HL-60 (cell line): ENCODE data around the gene TMEM72.

Experiments
- DNase-seq, 2 experiments: peaks; one replicate each; pipeline ENCODE4 v3.0.0-alpha.2; 2010 to 2020; ENCODE audit warnings: low read depth in 1 of 2, low spot score in 1 of 2
- H3K27ac ChIP-seq: fragments of 250-450 bp; sonication (Bioruptor Pico); replicated peaks from 2 replicates; pipeline ENCODE4 v1.5.1; 2020; ENCODE audit warnings: mild to moderate bottlenecking, moderate library complexity
- H3K27me3 ChIP-seq: fragments of 250-450 bp; sonication (Bioruptor Pico); 2 replicates; pipeline ENCODE4 v1.5.1; 2021; ENCODE audit warnings: mild to moderate bottlenecking, moderate library complexity; ENCODE audit not compliant: insufficient read depth, poor library complexity, severe bottlenecking
- H3K4me3 ChIP-seq: replicated peaks from 2 replicates; pipeline ENCODE4 v1.5.1; 2011; ENCODE audit warnings: mild to moderate bottlenecking, control low read depth, low read length; ENCODE audit not compliant: insufficient read depth
- GABPA ChIP-seq: IDR thresholded peaks from 2 replicates; pipeline ENCODE4 v1.6.1; 2012; ENCODE audit warnings: low read depth
- POLR2AphosphoS5 ChIP-seq: IDR thresholded peaks from 2 replicates; pipeline ENCODE4 v1.6.1; 2012; ENCODE audit warnings: low read depth
- SPI1 ChIP-seq: IDR thresholded peaks from 2 replicates; pipeline ENCODE4 v1.6.1; 2012; ENCODE audit warnings: low read depth, mild to moderate bottlenecking, borderline replicate concordance
- TF ChIP-seq, protein P1 (sequence below): IDR thresholded peaks from 2 replicates; pipeline ENCODE4 v1.6.1; 2012; ENCODE audit warnings: low read depth; ENCODE audit not compliant: insufficient replicate concordance
- TF ChIP-seq, protein P2 (sequence below): IDR thresholded peaks from one replicate; pipeline ENCODE4 v1.5.1; 2011; ENCODE audit warnings: low read length, control low read depth, inconsistent platforms; ENCODE audit not compliant: insufficient read depth

TMEM72 gene

DNA sequence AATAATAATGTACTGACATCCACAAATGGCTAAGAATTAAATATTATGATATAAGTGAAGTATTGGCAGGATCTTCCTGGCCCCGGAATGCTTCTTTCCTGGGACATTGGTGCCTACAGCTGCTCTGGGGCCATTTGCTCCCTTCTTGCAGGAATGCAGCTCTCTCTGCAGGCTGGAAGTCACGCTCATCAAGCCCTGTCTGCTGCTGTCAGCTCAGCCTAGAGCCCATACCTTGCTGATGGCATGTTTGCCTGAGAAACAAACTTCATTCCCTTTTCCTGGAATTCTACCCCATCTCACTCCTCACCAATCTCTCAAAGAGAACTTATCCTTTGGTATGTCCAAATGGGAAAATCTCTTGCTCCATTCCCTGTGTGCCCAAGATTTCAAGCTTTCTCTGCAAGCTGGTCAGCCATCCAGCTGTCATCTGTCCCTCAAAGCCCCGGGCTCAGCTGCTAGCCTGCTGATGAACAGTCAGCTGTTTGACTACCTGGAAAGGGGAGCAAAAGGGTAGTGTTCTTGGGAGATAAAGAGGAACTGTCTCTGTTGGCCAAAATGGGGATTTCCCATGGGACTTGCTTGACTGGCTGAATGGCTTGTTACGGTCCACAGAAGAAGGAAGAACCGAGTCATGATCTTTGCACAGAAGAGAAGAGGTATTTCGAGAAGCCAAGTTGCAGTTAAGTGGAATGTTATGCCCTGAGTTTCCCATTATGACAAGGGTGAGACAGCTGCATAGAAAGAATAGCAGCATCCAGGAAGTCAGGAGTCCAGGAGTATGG is 36.4 kb downstream of the TMEM72 start:
- Histone ChIP-seq H3K4me3 (no peak overlapping the region), H3K27me3 (no peaks in the 10 kb centered on the region), H3K27ac (peak overlapping the region; percentile 46)
- peak in 1 of 2 experiments; percentile 54 for DNase-seq
- TF ChIP-seq, protein P1, sequence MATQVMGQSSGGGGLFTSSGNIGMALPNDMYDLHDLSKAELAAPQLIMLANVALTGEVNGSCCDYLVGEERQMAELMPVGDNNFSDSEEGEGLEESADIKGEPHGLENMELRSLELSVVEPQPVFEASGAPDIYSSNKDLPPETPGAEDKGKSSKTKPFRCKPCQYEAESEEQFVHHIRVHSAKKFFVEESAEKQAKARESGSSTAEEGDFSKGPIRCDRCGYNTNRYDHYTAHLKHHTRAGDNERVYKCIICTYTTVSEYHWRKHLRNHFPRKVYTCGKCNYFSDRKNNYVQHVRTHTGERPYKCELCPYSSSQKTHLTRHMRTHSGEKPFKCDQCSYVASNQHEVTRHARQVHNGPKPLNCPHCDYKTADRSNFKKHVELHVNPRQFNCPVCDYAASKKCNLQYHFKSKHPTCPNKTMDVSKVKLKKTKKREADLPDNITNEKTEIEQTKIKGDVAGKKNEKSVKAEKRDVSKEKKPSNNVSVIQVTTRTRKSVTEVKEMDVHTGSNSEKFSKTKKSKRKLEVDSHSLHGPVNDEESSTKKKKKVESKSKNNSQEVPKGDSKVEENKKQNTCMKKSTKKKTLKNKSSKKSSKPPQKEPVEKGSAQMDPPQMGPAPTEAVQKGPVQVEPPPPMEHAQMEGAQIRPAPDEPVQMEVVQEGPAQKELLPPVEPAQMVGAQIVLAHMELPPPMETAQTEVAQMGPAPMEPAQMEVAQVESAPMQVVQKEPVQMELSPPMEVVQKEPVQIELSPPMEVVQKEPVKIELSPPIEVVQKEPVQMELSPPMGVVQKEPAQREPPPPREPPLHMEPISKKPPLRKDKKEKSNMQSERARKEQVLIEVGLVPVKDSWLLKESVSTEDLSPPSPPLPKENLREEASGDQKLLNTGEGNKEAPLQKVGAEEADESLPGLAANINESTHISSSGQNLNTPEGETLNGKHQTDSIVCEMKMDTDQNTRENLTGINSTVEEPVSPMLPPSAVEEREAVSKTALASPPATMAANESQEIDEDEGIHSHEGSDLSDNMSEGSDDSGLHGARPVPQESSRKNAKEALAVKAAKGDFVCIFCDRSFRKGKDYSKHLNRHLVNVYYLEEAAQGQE, result no peak
- TF ChIP-seq SPI1, result peak; percentile 67; the same call in 1 of the 2 replicates

DNA sequence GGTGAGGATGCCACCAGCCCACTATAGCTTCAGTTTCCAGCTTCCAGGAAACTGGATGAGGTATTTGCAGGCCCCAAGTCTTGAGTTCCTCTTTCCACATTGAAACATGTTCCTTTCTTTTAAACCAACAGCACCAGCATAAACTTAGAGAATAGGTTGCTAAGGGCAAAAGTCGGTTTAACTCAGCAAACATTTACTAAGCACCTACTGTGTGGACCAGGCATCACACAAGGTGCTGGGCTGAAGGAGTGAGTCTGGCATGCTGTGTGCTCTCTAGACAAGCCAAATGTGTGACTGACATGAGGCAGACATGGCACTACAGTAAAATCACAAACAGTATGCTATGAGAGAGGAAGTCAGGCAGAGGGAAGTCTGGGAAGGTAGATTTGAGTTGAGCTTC is 37.5 kb downstream of the TMEM72 start:
- Histone ChIP-seq H3K27me3 (no peaks in the 10 kb centered on the region), H3K27ac (peak overlapping the region; percentile 46), H3K4me3 (no peak overlapping the region)
- peak; percentile 73 for TF ChIP-seq SPI1
- 0 out of 2 replicates have a peak, but pooled peaks have one; percentile 17 for TF ChIP-seq POLR2AphosphoS5
- no peak for TF ChIP-seq GABPA
- DNase-seq, result no peak

DNA sequence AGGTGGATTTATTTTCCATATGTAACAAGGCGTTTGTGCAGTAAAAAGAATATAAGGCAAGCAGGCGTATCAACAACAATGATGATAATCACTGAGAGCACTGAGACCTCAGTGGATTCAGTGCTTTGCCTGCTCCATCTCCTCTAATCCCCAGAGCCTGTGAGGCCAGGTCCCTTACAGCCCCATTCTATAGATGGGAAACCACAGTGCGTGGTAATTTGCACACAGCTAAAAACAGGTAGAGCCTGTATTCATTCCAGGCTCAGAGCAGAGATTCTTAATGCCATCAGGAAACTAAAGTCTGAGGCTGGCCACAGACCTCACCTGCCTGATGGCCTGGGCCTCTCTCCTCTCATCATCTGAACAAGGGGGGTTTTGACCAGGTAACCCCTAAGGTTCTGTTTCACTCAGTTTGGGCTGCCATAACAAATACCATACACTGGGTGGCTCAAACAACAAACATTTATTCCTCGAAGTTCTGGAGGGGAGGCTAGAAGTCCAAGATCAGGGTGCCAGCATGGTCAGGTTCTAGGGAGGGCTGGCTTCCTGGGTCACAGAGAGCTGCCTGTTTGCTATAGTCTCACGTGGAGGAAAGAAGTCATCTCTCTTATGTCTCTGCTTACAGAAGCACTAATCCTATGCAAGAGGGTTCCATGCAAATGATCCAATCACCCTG is 38.1 kb downstream of the TMEM72 start:
- no peaks in the 10 kb centered on the region for H3K27me3 ChIP-seq
- TF ChIP-seq POLR2AphosphoS5 (no peak), GABPA (no peak), SPI1 (no peak)
- TF ChIP-seq, protein P1, result no peak
- TF ChIP-seq, protein P2, sequence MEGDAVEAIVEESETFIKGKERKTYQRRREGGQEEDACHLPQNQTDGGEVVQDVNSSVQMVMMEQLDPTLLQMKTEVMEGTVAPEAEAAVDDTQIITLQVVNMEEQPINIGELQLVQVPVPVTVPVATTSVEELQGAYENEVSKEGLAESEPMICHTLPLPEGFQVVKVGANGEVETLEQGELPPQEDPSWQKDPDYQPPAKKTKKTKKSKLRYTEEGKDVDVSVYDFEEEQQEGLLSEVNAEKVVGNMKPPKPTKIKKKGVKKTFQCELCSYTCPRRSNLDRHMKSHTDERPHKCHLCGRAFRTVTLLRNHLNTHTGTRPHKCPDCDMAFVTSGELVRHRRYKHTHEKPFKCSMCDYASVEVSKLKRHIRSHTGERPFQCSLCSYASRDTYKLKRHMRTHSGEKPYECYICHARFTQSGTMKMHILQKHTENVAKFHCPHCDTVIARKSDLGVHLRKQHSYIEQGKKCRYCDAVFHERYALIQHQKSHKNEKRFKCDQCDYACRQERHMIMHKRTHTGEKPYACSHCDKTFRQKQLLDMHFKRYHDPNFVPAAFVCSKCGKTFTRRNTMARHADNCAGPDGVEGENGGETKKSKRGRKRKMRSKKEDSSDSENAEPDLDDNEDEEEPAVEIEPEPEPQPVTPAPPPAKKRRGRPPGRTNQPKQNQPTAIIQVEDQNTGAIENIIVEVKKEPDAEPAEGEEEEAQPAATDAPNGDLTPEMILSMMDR, result no peak
- no peak for DNase-seq
- H3K27ac ChIP-seq, result peak overlapping the region; percentile 46
- no peak overlapping the region for H3K4me3 ChIP-seq

DNA sequence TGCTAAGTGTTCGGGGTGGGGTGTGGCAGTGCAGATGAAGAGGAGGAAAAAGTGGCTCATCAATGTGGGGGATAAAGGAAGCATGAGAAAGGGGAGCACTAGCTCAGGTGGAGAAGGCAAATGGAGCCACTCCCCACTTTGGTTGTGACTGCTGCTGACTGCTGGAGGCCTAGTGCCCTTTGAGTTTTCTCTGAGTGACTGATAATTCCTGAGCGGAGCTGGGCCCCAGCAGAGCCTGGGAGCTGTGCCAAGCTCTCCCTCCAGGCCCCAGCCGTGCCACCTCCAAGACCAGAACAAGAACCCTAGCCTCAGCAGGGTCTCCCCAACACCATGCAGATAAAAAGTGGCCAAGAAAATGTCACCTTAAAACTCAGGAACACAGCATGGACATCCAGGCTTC is 38.8 kb downstream of the TMEM72 start:
- TF ChIP-seq GABPA (no peak), SPI1 (no peak), POLR2AphosphoS5 (no peak)
- TF ChIP-seq, protein P1, result no peak
- TF ChIP-seq, protein P2, result no peak
- Histone ChIP-seq H3K4me3 (no peak overlapping the region), H3K27ac (no peak overlapping the region), H3K27me3 (no peaks in the 10 kb centered on the region)
- no peak for DNase-seq
